IMR-90 (cell line): ENCODE results near the gene DCDC1. TPM values are rescaled to one million over a fixed set of nuclear protein-coding genes. Genes with fewer than 3 reads are reported as not detected.

Experiments used
- ATAC-seq: fragments of 200-7000 bp; cut with Tn5 transposase; 2 replicates; pipeline ENCODE4 v1.9.1; 2020; ENCODE audit warnings: low read depth, mild to moderate bottlenecking, moderate library complexity
- BruUV-seq: library from RNA; stranded (reverse); fragments of 400-500 nt; replicated peaks from 2 replicates; lab custom pipeline; 2021; lab: Mats Ljungman, UMichigan
- CTCF ChIA-PET: fragments of 300-600 bp; formaldehyde crosslinking; extraction: SDS; loops from one replicate; lab custom pipeline; 2021; ENCODE audit warnings: antibody characterized with exemption; lab: Yijun Ruan, JAX
- POLR2A ChIA-PET: fragments of 300-600 bp; sonication (Branson Sonifier 250); formaldehyde crosslinking; loops from one replicate; lab custom pipeline; 2022; ENCODE audit warnings: antibody characterized with exemption; ENCODE audit not compliant: unreplicated experiment; lab: Charles Lee
- DNase-seq: peaks from one replicate; pipeline ENCODE4 v3.0.0; 2013
- H2AFZ ChIP-seq: replicated peaks from 2 replicates; pipeline ENCODE3; 2013; ENCODE audit warnings: low read length, mild to moderate bottlenecking; ENCODE audit not compliant: poor library complexity
- H2AK5ac ChIP-seq: 2 replicates; pipeline ENCODE4 v1.6.1; 2013; ENCODE audit warnings: low read depth, low read length, inconsistent platforms
- H2AK9ac ChIP-seq: replicated peaks from 2 replicates; pipeline ENCODE3; 2013; ENCODE audit warnings: mild to moderate bottlenecking, low read depth, low read length, moderate library complexity; ENCODE audit not compliant: poor library complexity
- H2BK120ac ChIP-seq: 2 replicates; pipeline ENCODE4 v1.6.1; 2013; ENCODE audit warnings: low read depth, low read length, inconsistent platforms
- H2BK15ac ChIP-seq: 3 replicates; pipeline ENCODE4 v1.6.1; 2013; ENCODE audit warnings: low read depth, low read length, inconsistent platforms
- H2BK20ac ChIP-seq: 2 replicates; pipeline ENCODE4 v1.6.1; 2013; ENCODE audit warnings: low read depth, mild to moderate bottlenecking, inconsistent platforms, low read length, moderate library complexity
- H2BK5ac ChIP-seq: 2 replicates; pipeline ENCODE4 v1.6.1; 2013; ENCODE audit warnings: mild to moderate bottlenecking, low read depth, low read length, inconsistent platforms; ENCODE audit not compliant: poor library complexity, severe bottlenecking
- H3K14ac ChIP-seq: replicated peaks from 2 replicates; pipeline ENCODE4 v1.6.1; 2013; ENCODE audit warnings: low read depth, low read length, inconsistent platforms
- H3K18ac ChIP-seq: 2 replicates; pipeline ENCODE4 v1.6.1; 2013; ENCODE audit warnings: low read depth, low read length, control low read depth
- H3K23ac ChIP-seq: 2 replicates; pipeline ENCODE4 v1.6.1; 2013; ENCODE audit warnings: low read depth, low read length, inconsistent platforms
- H3K27ac ChIP-seq: 2 replicates; pipeline ENCODE4 v1.5.1; 2013; ENCODE audit warnings: mild to moderate bottlenecking, control low read depth, low read length; ENCODE audit not compliant: insufficient read depth
- H3K27me3 ChIP-seq: 2 replicates; pipeline ENCODE4 v1.6.1; 2013; ENCODE audit warnings: low read length; ENCODE audit not compliant: control insufficient read depth, insufficient read depth
- H3K36me3 ChIP-seq: 2 replicates; pipeline ENCODE4 v1.6.1; 2013; ENCODE audit warnings: low read length, mixed read lengths; ENCODE audit not compliant: control insufficient read depth, insufficient read depth
- H3K4ac ChIP-seq: 2 replicates; pipeline ENCODE4 v1.6.1; 2013; ENCODE audit warnings: low read depth, low read length, inconsistent platforms
- H3K4me1 ChIP-seq: 2 replicates; pipeline ENCODE4 v1.6.1; 2013; ENCODE audit warnings: low read length, mixed read lengths; ENCODE audit not compliant: control insufficient read depth, insufficient read depth
- H3K4me2 ChIP-seq: 2 replicates; pipeline ENCODE4 v1.6.1; 2013; ENCODE audit warnings: low read depth, mild to moderate bottlenecking, control low read depth, low read length, moderate library complexity
- H3K4me3 ChIP-seq: 2 replicates; pipeline ENCODE4 v1.5.1; 2013; ENCODE audit warnings: low read depth, mild to moderate bottlenecking, control low read depth, low read length, moderate library complexity; ENCODE audit not compliant: insufficient read depth
- H3K56ac ChIP-seq: 2 replicates; pipeline ENCODE4 v1.6.1; 2013; ENCODE audit warnings: low read length, inconsistent platforms; ENCODE audit not compliant: insufficient read depth; ENCODE audit errors: extremely low read depth
- H3K79me1 ChIP-seq, 2 experiments: 2 replicates each; pipeline ENCODE4 v1.6.1; 2013; ENCODE audit warnings: low read length in 2 of 2, inconsistent platforms in 1 of 2, low read depth in 1 of 2
- H3K9ac ChIP-seq: 2 replicates; pipeline ENCODE4 v1.6.1; 2013; ENCODE audit warnings: low read depth, low read length, control low read depth
- H3K9me1 ChIP-seq: 2 replicates; pipeline ENCODE4 v1.6.1; 2013; ENCODE audit warnings: low read length, inconsistent platforms; ENCODE audit not compliant: insufficient read depth
- H3K9me3 ChIP-seq: 2 replicates; pipeline ENCODE4 v1.6.1; 2013; ENCODE audit warnings: low read length; ENCODE audit not compliant: control insufficient read depth, insufficient read depth
- H4K20me1 ChIP-seq: 2 replicates; pipeline ENCODE4 v1.6.1; 2013; ENCODE audit warnings: low read length, inconsistent platforms; ENCODE audit not compliant: insufficient read depth
- H4K5ac ChIP-seq: 2 replicates; pipeline ENCODE4 v1.6.1; 2013; ENCODE audit warnings: mild to moderate bottlenecking, low read depth, low read length, control low read depth
- H4K8ac ChIP-seq, 2 experiments: 2 replicates each; pipeline ENCODE4 v1.6.1; 2013; ENCODE audit warnings: low read depth in 2 of 2, low read length in 2 of 2, control low read depth in 1 of 2, inconsistent platforms in 1 of 2
- H4K91ac ChIP-seq: 2 replicates; pipeline ENCODE4 v1.6.1; 2013; ENCODE audit warnings: low read depth, low read length, inconsistent platforms; ENCODE audit not compliant: insufficient read depth
- BHLHE40 ChIP-seq: fragments of 150-350 bp; IDR thresholded peaks from 2 replicates; pipeline ENCODE4 v1.6.1; 2016; ENCODE audit warnings: mild to moderate bottlenecking, low read depth, low read length
- CEBPB ChIP-seq: IDR thresholded peaks from 2 replicates; pipeline ENCODE4 v1.6.1; 2012; ENCODE audit warnings: low read depth, low read length, improper control_type of control experiment
- CHD1 ChIP-seq: IDR thresholded peaks from 2 replicates; pipeline ENCODE4 v1.6.1; 2012; ENCODE audit warnings: low read depth, low read length, improper control_type of control experiment
- FOS ChIP-seq: fragments of 150-350 bp; IDR thresholded peaks from 2 replicates; pipeline ENCODE4 v1.6.1; 2016; ENCODE audit warnings: low read depth, low read length
- MAFK ChIP-seq: IDR thresholded peaks from 2 replicates; pipeline ENCODE4 v1.6.1; 2012; ENCODE audit warnings: low read depth, low read length, improper control_type of control experiment
- MAZ ChIP-seq: IDR thresholded peaks from 2 replicates; pipeline ENCODE4 v1.6.1; 2012; ENCODE audit warnings: low read depth, mild to moderate bottlenecking, low read length, improper control_type of control experiment, moderate library complexity, borderline replicate concordance
- MXI1 ChIP-seq: IDR thresholded peaks from 2 replicates; pipeline ENCODE4 v1.6.1; 2012; ENCODE audit warnings: low read depth, mild to moderate bottlenecking, low read length, moderate library complexity, borderline replicate concordance
- NFE2L2 ChIP-seq: fragments of 150-350 bp; IDR thresholded peaks from 2 replicates; pipeline ENCODE4 v1.6.1; 2016; ENCODE audit warnings: low read depth, mild to moderate bottlenecking, low read length
- POLR2A ChIP-seq: IDR thresholded peaks from 2 replicates; pipeline ENCODE4 v1.6.1; 2012; ENCODE audit warnings: mild to moderate bottlenecking, low read depth, low read length
- RAD21 ChIP-seq: IDR thresholded peaks from 2 replicates; pipeline ENCODE4 v1.6.1; 2012; ENCODE audit warnings: low read length, improper control_type of control experiment
- RCOR1 ChIP-seq: IDR thresholded peaks from 2 replicates; pipeline ENCODE4 v1.6.1; 2012; ENCODE audit warnings: mild to moderate bottlenecking, low read length, improper control_type of control experiment; ENCODE audit not compliant: insufficient replicate concordance
- RFX5 ChIP-seq: IDR thresholded peaks from 2 replicates; pipeline ENCODE4 v1.8.0; 2012; ENCODE audit warnings: low read depth, mild to moderate bottlenecking, low read length, moderate library complexity
- SMC3 ChIP-seq: fragments of 150-350 bp; IDR thresholded peaks from 2 replicates; pipeline ENCODE4 v1.6.1; 2016; ENCODE audit warnings: low read depth, mild to moderate bottlenecking, antibody characterized with exemption, low read length, moderate library complexity
- WGBS, 2 experiments: methylation state at CpG; one replicate each; pipeline versions ENCODE4 v1.1.5 to v1.1.7; 2013; ENCODE audit warnings: missing lambda C conversion rate in 2 of 2; ENCODE audit not compliant: insufficient read length in 1 of 2; ENCODE audit errors: extremely low coverage in 2 of 2; 5-methylcytosine and 5-hydroxymethylcytosine counted together
- dilution Hi-C: fragments of 300-500 bp; cut with HindIII; formaldehyde crosslinking; loops from one replicate; pipeline ENCODE4 v1.14.3; 2018; ENCODE audit warnings: low sequenced_read_pairs; ENCODE audit not compliant: unreplicated experiment
- in situ Hi-C: fragments of 300-500 bp; cut with MboI; formaldehyde crosslinking; loops from 3 replicates; pipeline ENCODE4 v1.14.3; 2019; ENCODE audit warnings: low sequenced_read_pairs, inconsistent platforms, mixed read lengths
- intact Hi-C: fragments of 100-400 bp; cut with micrococcal nuclease; formaldehyde crosslinking; loops from 2 replicates; pipeline ENCODE4 v1.10.0; 2022
- polyA plus RNA-seq, 3 experiments: library from polyadenylated mRNA; depleted of rRNA; stranded (reverse); fragments of >200 nt; gene quantifications; 2 replicates each; pipeline ENCODE4 v1.2.3, GENCODE V29; 2012; ENCODE audit warnings: low replicate concordance in 1 of 3
- total RNA-seq: library from RNA; depleted of rRNA; stranded (reverse); fragments of >200 nt; gene quantifications from 2 replicates; pipeline ENCODE4 v1.2.3, GENCODE V29; 2012
- TF ChIP-seq, protein P1 (sequence below): fragments of 150-350 bp; IDR thresholded peaks from 2 replicates; pipeline ENCODE4 v1.6.1; 2017; ENCODE audit warnings: mild to moderate bottlenecking, antibody characterized with exemption, low read length, low read depth
- TF ChIP-seq, protein P2 (sequence below): conservative IDR thresholded peaks from 2 replicates; pipeline ENCODE4 v1.5.1; 2012; ENCODE audit warnings: mild to moderate bottlenecking, low read depth, low read length, improper control_type of control experiment
- TF ChIP-seq, protein P3 (sequence below): fragments of 150-350 bp; IDR thresholded peaks from 2 replicates; pipeline ENCODE4 v1.6.1; 2016; ENCODE audit warnings: low read depth, mild to moderate bottlenecking, low read length, moderate library complexity, borderline replicate concordance

DCDC1 gene
- total and polyA plus RNA-seq, 2 of the 4 experiments (the other 2 are of a cell fraction): not detected

DNA sequence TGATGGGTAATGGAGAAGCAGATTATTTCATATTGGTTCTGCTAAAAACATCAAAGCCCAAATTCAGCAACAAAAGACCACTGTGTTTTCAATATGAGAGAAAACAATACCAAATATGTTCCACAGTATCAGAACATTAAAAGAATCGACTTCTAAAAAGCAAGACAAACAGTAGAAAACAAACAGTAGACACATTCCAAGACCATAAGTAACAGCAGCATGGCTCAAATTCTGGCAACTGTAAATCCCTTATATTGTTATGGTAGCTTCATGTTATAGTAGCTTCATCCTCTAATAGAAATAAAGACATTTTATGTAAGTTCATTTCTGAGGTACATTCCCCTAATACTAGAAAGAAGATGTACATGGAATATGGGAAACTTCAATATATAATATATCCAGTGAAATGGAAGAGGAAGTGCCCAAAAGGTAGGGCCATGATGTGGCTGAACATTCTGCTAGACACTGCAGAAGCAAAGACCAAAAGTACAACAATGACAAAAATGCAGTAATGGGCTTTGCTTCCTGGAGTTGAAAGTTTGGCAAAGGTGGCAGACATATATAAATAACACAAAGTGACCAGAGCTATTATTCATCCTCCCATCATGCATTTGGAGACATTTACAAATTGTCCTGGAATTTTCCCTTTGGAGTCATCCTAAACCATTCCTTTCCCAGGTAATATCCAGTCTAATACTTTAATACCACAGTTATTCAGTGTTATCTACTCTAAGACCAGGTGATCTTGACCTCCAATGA is 299.9 kb downstream of the DCDC1 start:
- CTCF ChIA-PET: no interaction called here
- H2AK5ac ChIP-seq: no peak overlapping the region
- no peak overlapping the region for H3K9ac ChIP-seq
- intact Hi-C loops: no loop called here
- no peak overlapping the region for H4K5ac ChIP-seq
- H4K91ac ChIP-seq: no peak overlapping the region
- no peak overlapping the region for H3K27ac ChIP-seq
- no peak overlapping the region for H2AK9ac ChIP-seq
- no peak overlapping the region for H2BK5ac ChIP-seq
- dilution Hi-C loops: no loop called here
- H2BK15ac ChIP-seq: no peak overlapping the region
- no peak overlapping the region for H3K4me3 ChIP-seq
- POLR2A ChIA-PET: no interaction called here
- no peak overlapping the region for H2AFZ ChIP-seq
- no peaks in the 10 kb centered on the region for H3K9me1 ChIP-seq
- no peak overlapping the region for H4K8ac ChIP-seq
- BruUV-seq: no TSS peak
- H2BK20ac ChIP-seq: no peak overlapping the region
- no peaks in the 10 kb centered on the region for H3K36me3 ChIP-seq
- DNase-seq (no peak), ATAC-seq (no peak)
- in situ Hi-C loops: no loop called here
- no CpG with 5 or more reads among the region's 1 CpG for WGBS, 2 experiments
- H3K56ac ChIP-seq: no peak overlapping the region
- H3K4me2 ChIP-seq: no peak overlapping the region
- no peak overlapping the region for H3K4ac ChIP-seq
- no peaks in the 10 kb centered on the region for H3K79me1 ChIP-seq
- no peaks in the 10 kb centered on the region for H3K27me3 ChIP-seq
- H3K4me1 ChIP-seq: no peaks in the 10 kb centered on the region
- no peaks in the 10 kb centered on the region for H4K20me1 ChIP-seq
- H3K23ac ChIP-seq: no peak overlapping the region
- no peaks in the 10 kb centered on the region for H3K9me3 ChIP-seq
- H3K18ac ChIP-seq: no peak overlapping the region
- TF ChIP-seq CEBPB: no peak
- TF ChIP-seq RAD21: no peak
- TF ChIP-seq, protein P1, sequence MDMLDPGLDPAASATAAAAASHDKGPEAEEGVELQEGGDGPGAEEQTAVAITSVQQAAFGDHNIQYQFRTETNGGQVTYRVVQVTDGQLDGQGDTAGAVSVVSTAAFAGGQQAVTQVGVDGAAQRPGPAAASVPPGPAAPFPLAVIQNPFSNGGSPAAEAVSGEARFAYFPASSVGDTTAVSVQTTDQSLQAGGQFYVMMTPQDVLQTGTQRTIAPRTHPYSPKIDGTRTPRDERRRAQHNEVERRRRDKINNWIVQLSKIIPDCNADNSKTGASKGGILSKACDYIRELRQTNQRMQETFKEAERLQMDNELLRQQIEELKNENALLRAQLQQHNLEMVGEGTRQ: no peak
- TF ChIP-seq, protein P2, sequence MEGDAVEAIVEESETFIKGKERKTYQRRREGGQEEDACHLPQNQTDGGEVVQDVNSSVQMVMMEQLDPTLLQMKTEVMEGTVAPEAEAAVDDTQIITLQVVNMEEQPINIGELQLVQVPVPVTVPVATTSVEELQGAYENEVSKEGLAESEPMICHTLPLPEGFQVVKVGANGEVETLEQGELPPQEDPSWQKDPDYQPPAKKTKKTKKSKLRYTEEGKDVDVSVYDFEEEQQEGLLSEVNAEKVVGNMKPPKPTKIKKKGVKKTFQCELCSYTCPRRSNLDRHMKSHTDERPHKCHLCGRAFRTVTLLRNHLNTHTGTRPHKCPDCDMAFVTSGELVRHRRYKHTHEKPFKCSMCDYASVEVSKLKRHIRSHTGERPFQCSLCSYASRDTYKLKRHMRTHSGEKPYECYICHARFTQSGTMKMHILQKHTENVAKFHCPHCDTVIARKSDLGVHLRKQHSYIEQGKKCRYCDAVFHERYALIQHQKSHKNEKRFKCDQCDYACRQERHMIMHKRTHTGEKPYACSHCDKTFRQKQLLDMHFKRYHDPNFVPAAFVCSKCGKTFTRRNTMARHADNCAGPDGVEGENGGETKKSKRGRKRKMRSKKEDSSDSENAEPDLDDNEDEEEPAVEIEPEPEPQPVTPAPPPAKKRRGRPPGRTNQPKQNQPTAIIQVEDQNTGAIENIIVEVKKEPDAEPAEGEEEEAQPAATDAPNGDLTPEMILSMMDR: no peak
- TF ChIP-seq, protein P3, sequence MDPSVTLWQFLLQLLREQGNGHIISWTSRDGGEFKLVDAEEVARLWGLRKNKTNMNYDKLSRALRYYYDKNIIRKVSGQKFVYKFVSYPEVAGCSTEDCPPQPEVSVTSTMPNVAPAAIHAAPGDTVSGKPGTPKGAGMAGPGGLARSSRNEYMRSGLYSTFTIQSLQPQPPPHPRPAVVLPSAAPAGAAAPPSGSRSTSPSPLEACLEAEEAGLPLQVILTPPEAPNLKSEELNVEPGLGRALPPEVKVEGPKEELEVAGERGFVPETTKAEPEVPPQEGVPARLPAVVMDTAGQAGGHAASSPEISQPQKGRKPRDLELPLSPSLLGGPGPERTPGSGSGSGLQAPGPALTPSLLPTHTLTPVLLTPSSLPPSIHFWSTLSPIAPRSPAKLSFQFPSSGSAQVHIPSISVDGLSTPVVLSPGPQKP: no peak
- no peak for TF ChIP-seq RCOR1
- TF ChIP-seq NFE2L2: no peak
- no peak for TF ChIP-seq BHLHE40
- no peak for TF ChIP-seq RFX5
- no peak for TF ChIP-seq CHD1
- no peak for TF ChIP-seq MAZ
- TF ChIP-seq FOS: no peak
- no peak for TF ChIP-seq MAFK
- TF ChIP-seq MXI1: no peak
- TF ChIP-seq SMC3: no peak
- no peak for TF ChIP-seq POLR2A
- H2BK120ac ChIP-seq: no peak overlapping the region
- no peak overlapping the region for H3K14ac ChIP-seq
